ENCODE results near the gene NT5C3A.

DNA sequence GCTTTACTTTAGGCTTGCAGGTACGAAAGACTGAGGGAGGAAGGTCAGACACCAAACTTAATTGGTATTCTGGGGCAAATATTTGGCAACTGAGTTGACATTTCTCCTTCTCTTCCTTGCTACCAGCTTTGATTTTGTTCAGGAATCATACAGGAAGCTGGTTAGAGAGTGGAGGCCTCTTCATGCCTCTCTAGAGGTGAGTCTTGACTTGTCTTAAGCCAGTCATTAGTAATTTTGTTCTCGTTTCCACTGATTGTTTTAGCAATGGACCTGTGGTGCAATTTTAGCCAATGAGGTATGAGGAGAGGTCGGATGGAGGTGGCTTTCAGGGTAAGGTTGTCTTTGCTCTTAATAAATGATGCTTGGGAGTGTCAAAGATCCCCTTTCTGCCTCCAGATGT is 49.0 kb upstream of the NT5C3A start:
- TF ChIP-seq CTCF (IDR thresholded peaks at IDR 0.05) (no peak), POLR2A (IDR thresholded peaks at IDR 0.05) (no peak)

All from body of pancreas (tissue), 4 donors.